Adipose tissue (tissue), 3 donors: ENCODE results near the gene PLEKHG2. TPM values are rescaled to one million over a fixed set of nuclear protein-coding genes. Genes with fewer than 3 reads are reported as not detected.
"Not testable (repeated sequence)": the region's sequence is repeated elsewhere in the genome, so short reads cannot be mapped to it uniquely, and the experiment has no call there.

Experiments
- H3K27ac ChIP-seq: one replicate; pipeline ENCODE4 v1.5.1; 2013; ENCODE audit warnings: low read depth, low read length
- whole genome bisulfite sequencing, 3 donors: extraction: QIAGEN DNeasy Blood & Tissue Kit; methylation state at CpG; one replicate each; pipeline ENCODE4 v1.1.7; 2013; 5-methylcytosine and 5-hydroxymethylcytosine counted together
- polyA plus RNA-seq, 3 donors: library from polyadenylated mRNA; stranded (reverse); fragments of 200-250 nt; gene quantifications; one replicate each; pipeline ENCODE4 v1.2.3, GENCODE V29; 2013
- donor health status: healthy with polysubstance abuse.
- donor health status: Bipolar disorder and iron deficiency.
- donor health status: healthy.

PLEKHG2 gene, protein sequence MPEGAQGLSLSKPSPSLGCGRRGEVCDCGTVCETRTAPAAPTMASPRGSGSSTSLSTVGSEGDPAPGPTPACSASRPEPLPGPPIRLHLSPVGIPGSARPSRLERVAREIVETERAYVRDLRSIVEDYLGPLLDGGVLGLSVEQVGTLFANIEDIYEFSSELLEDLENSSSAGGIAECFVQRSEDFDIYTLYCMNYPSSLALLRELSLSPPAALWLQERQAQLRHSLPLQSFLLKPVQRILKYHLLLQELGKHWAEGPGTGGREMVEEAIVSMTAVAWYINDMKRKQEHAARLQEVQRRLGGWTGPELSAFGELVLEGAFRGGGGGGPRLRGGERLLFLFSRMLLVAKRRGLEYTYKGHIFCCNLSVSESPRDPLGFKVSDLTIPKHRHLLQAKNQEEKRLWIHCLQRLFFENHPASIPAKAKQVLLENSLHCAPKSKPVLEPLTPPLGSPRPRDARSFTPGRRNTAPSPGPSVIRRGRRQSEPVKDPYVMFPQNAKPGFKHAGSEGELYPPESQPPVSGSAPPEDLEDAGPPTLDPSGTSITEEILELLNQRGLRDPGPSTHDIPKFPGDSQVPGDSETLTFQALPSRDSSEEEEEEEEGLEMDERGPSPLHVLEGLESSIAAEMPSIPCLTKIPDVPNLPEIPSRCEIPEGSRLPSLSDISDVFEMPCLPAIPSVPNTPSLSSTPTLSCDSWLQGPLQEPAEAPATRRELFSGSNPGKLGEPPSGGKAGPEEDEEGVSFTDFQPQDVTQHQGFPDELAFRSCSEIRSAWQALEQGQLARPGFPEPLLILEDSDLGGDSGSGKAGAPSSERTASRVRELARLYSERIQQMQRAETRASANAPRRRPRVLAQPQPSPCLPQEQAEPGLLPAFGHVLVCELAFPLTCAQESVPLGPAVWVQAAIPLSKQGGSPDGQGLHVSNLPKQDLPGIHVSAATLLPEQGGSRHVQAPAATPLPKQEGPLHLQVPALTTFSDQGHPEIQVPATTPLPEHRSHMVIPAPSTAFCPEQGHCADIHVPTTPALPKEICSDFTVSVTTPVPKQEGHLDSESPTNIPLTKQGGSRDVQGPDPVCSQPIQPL (N-terminal part only)
- 10 to 100 TPM in 2 of 3 donors, 1 to 10 TPM in 1; 3.0 to 38.8 (median 27.2) TPM for polyA plus RNA-seq

DNA sequence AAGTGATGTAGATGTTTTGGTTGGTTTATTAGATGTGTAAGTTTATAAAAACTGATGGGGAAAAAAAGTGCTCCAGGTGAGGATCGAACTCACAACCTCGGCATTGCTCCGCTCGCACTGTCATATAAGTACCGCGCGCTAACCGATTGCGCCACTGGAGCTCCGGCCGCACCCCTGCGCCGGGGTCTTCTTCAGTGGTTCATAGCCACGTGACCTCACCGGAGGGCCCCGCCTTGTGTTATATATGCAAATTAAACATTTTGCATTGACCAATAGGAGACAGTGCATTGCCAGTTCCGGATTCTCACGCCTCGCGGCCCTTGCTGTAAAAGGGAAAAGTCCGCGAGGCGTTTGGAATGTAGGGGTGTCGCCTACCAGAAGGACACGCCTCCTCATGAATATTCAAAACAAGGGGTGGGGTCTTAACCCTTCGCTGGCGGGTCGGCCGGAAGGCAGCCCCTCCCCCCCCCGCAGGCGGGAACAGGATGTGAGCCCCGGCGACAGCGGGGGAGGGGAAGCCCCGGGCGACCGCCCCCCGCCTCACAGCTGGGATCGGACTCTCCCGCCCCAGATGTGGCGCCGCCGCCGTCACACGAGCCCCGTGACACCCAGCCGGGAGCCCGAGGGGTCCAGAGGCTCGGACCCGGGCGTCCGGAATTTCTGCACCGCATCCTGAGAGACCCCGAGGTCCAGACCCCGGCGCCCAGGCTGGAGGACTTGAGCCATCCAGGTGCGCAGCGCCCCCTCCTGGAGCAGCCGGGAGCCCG, at the start of gene PLEKHG2:
Gene PLEKHG2, plus strand, starts transcription at position 570 of the 767 bp plus-strand sequence. CDS start 1,418 bp downstream, outside the sequence.
- peak within 1 kb of the TSS; percentile 14 for H3K27ac ChIP-seq
- WGBS, 3 donors, result 0% methylated on average over 55 to 59 of the region's 60 CpGs

DNA sequence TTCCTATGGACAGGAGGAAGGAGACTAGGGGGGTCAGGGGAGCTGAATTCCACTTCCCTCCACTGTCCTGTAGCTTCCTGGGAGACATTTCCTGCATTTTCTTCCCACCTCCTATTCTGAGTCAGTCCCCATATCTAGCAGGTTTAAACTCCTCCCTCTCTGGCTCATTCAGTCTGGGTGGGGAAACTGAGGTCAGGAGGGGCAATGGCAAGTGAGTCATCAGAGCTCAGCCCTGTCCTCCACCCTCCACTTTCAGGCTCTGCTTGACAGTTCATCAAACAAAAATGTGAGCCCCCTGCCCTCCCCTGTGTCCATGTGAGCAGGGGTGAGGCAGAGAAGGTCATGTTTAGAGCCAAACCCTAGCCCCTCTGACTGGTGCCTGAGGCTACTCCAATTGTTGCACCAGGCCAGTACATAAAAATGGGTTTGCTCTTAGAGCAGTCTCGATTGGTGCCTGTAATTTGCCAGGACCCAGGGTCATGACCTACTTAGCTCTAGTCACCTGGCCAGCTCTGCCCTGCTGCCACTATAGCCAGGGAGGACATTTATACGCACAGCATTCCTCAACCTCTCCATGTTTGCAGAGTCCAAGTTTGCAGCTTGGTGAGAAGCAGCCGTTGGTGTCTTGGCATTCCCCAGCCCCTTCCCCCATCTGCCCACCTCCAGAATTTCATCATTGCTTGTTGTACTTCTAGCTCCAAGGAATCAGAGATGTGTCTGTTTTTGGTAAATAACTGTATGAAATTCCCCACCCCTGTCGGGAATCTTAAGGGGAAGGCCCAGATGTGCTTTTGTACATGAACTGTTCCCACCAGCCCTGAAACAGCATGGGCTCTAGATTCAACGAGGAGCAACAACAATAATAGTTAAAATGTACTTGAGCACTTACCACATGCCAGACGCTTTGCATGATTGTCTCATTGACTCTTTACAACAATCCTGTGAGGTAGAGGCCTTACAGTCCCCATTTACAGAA, 49.5 kb upstream of the PLEKHG2 start:
- 57 to 66% (median 64%) methylated on average over 6 of the region's 6 CpGs for WGBS, 3 donors
- H3K27ac ChIP-seq, result no peak overlapping the region

DNA sequence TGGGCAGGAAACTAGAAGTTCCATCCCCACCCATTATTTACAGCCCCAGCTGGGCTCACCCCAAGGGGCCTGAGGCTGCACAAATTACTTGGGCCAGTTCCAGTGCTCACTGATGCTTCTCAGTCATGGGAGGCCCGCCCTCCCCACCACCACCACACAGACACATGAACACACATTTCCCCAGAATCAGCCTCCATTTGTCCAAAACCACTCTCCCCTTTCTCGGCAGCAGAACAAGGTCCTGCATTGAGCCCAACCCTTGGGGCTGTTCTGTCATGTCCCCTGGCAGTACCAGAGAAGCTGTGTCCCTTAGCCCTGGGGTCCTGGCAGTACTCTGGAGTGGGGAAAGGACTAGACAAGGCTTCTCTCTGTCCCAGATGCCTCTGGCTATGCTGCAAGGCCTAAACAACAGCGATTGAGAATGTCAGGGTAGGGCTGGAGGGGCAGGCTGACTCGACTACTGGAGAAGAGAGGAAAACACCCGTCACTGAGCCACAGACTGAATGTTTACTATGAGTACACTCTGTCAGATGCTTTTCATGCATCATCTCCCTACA, 48.5 kb upstream of the PLEKHG2 start:
- WGBS, 3 donors, result 69 to 81% (median 75%) methylated on average over 5 of the region's 5 CpGs
- no peak overlapping the region for H3K27ac ChIP-seq

DNA sequence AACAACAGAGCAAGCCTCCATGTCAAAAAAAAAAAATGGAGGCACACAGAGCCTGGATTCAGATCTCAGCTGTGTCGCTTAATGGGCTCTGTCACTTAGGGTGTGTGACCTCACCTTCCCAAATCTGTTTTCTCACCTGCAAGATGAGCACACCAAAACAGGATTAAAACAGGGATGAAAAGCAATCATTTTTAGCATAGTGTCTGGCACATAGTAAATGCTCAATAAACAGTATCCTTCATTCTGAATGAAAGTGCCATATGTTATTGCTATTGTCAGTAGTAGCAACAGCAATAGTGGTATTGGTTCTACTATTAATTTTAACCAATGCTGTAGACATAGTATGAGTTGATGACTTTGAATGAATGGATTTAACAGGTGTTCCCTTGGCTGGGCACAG, 46.9 kb upstream of the PLEKHG2 start:
- 97 to 100% (median 97%) methylated on average over 1 of the region's 1 CpG for WGBS, 3 donors
- no peak overlapping the region for H3K27ac ChIP-seq

DNA sequence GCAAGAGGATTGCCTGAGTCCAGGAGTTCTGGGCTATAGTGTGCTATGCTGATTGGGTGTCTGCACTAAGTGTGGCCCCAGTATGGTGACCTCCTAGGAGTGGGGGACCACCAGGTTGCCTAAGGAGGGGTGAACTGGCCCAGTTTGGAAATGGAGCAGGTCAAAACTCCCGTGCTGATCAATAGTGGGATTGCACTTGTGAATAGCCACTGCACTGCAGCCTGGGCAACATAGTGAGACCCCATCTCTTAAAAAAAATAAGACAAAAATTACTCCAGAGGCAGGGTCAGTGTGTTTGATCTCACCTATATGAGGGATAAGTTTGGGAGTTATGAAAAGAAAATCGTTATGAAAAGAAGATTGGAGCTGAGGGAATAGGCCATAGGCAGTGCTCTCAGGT, 43.3 kb upstream of the PLEKHG2 start:
- no peak overlapping the region for H3K27ac ChIP-seq

DNA sequence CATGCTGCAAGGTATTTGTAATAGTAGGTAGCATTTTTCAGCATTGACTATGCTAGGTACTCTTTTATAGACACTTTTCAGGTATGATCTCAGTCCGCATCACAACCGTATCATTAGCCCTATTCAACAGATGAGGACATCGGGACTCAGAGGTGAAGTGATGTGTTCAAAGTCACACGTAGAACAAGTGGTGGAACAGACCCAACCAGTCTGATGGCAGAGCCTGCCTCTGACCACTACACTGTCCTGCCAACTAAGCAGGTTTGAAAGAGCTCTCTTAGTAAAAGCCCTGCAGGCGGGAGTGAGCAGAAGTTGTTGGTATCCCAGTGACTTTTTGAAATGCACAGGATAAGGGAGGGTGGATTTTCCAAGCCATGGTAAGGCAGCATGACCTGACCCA, 41.7 kb upstream of the PLEKHG2 start:
- H3K27ac ChIP-seq, result no peak overlapping the region
- 85 to 94% (median 93%) methylated on average over 5 of the region's 5 CpGs for WGBS, 3 donors

More for the DNA sequence above, 43.3 kb upstream of the PLEKHG2 start:
- WGBS, 3 donors, result 71 to 92% (median 82%) methylated on average over 2 of the region's 2 CpGs

DNA sequence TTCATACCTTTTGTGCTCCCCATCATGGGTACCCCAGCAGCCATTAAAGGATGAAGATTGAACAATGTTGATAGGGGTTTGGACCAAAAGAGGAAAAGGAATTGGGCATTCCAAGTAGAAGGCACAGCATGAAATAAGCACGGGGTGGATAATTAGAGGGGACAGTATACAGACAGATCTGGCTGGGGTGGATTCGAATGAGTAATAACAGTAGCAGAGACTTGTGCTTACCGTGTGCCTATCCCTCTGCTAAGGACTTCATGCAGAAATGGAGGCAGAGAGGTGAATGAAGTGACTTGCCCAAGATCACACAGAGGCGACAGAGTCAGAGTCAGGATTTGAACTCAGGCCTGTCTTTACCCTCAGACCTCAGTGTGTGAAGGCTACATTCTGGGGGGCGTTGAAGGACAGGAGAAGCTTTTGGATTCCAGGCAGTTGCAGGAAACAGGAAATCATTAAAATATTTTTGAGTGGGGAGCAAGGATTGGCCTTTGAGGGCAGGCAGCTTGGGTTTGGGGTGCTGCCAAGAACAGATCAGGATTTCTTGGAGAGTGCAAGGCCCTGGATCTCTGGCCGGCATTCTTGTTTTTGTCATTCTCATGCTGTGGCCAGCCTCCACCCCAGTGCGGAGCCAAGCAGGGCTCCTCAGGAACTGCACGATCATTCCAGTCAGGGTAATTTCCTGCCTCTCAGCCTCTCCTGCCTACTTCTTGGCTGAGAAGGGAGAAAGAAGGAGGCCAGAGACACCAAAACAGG, 40.2 kb upstream of the PLEKHG2 start:
- H3K27ac ChIP-seq, result peak overlapping the region; percentile 86
- 41 to 55% (median 43%) methylated on average over 8 of the region's 8 CpGs for WGBS, 3 donors

DNA sequence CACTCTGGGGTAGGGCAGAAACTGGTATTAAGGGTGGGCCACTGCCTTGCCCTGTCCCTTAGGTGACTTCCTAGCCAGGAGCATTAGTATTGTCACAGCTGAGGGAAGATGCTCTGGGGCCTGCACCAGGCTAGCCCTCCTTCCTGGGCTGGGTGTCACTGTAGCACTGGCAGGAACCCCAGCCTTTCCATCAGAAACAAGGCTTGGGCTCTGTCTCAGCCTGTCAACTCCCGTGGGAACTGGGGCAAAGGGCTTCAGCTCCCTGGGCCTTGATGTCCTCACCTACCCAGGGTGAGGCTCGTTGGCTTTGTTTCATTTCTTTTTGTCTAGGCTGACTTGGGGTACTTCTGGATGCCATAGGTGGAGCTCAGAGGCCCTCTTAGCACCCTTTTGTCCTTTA, 39.5 kb upstream of the PLEKHG2 start:
- 41 to 62% (median 60%) methylated on average over 2 of the region's 2 CpGs for WGBS, 3 donors

DNA sequence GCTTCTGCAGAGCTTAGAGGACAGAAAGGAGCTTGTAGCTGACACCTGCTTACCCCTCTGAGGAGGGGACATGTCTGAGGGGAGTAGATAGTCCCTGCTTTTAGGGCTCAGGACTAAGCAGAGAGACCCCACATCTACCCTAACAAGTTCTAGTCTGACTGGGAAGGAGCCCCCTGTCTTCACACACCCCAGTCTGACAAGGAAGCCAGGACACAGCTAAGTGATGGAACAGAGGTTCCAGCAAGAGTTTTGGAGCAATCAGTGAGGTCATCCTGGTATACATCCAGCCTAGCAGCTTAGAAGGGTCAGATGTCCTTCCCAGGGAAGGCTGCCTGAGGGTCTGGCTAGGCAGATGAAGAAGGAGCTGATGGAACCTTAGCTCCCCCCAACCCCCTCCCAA, 36.5 kb upstream of the PLEKHG2 start:
- no peak overlapping the region for H3K27ac ChIP-seq

More for the DNA sequence above, 39.5 kb upstream of the PLEKHG2 start:
- peak overlapping the region; percentile 86 for H3K27ac ChIP-seq

DNA sequence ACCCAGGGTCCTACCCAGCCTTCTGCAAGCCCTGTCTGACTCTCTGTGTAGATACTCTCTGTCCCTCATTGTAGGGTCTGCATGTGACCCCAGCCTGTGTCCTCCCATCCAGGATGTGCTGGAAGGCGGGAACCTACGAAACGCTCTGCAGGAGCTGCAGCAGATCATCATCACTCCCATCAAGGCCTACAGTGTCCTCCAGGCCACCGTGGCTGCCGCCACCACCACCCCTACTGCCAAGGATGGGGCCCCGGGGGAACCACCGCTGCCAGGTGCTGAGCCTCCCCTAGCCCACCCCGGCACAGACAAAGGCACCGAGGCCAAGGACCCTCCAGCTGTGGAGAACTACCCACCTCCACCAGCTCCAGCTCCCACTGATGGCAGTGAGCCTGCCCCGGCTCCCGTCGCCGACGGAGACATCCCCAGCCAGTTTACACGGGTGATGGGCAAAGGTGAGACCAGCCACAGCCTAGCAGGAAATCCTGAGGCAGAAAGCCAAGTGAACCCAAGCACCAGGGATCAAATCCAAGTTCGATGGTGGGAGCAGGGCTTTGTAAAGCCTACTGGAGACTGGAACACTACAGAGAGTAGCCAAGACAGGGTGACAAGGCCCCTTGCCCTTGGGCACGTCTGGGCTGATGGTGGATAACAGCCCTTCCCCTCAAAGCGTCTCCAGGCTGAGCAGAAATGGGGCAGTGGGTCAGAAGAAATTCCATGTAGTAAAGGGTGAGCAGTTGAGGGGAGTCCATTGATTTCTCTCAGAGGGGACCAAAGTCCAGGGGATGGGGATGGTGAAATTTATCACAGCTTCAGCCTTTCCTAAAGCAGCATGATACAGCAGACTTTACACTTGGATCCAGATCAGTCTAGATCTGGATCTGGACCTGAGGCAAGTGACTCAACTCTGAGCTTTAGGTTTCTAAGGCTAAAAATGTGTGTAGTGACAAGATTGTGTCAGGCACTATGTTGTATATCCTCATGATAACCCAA, 34.8 kb upstream of the PLEKHG2 start:
- 72 to 93% (median 78%) methylated on average over 18 of the region's 18 CpGs for WGBS, 3 donors
- no peak overlapping the region for H3K27ac ChIP-seq

DNA sequence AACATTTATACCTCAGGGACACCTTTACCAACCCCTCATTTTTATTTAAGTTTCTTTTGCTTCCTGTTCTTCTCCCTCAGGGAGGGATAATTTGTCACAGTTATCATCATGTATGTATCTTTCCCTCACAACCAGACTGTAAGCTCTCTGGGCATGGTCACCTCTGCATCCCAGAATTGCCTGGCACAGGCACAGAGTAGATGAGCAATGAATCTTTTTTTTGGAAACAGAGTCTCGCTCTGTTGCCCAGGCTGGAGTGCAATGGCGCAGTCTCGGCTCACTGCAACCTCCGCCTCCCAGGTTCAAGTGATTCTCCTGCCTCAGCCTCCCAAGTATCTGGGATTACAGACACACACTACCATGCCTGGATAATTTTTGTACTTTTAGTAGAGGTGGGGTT, 33.1 kb upstream of the PLEKHG2 start:
- not testable (repeated sequence) for H3K27ac ChIP-seq
- 95 to 100% (median 97%) methylated on average over 4 of the region's 4 CpGs for WGBS, 3 donors

DNA sequence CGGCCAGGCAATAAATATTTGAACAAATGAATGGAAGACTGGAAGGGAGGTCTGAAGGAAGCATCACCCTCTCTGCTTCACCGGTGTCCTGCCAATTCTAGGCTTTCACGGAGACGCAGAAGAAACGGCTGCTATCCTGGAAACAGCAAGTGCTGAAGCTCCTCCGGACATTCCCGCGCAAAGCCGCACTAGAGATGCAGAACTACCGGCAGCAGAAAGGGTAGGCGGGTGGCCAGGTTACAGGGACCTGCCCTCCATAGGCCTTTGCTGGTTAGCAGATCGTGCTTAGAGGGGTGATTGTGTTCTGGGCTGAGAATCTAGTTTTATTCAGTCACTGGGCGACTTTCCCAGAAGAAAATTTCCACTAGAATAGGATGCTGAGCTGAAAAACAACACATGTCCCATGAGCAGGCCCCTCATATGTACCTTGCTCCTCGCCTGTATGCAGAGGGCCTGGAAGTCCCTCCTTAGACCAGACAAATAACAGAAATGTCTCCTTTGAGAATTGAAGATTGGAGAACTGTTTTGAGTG, 32.5 kb upstream of the PLEKHG2 start:
- H3K27ac ChIP-seq, result no peak overlapping the region
- WGBS, 3 donors, result 82 to 93% (median 85%) methylated on average over 14 of the region's 14 CpGs

DNA sequence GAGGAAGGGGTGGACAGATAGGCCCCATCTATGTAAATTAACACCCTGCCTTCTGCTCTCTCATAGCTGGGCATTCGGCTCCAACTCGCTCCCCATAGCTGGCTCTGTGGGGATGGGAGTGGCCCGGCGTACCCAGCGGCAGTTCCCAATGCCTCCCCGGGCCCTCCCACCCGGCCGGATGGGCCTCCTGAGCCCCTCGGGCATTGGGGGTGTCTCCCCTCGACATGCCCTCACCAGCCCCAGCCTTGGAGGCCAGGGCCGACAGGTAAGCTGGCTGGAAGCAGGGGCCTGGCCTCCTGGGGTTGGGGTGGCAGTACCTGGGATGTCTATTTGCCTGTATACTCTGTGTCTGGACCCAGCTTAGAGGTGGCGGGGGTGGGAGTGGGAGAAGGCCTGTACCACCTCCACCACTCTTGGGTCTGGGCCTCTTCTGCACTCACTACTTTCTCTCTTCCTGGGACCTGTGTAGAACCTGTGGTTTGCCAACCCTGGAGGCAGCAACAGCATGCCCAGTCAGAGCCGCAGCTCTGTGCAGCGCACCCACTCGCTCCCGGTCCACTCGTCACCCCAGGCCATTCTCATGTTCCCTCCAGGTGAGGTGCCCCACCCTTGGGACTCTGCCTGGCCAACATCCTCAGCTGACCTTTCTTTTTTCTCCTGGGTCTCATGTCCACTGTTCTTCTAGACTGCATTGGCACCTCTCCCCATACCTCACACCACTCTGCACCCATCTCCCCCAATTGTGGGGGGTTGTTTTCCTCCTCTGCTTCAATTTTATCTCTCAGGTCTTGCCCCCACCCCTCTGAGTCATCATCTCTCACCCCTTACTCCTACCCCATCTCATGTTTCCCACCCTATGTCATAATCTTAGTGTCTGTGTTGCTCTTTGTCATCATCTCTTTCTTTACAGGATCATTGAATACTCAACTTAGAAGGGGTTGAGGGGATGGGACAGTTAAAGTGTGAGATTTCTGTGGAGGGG, 31.7 kb upstream of the PLEKHG2 start:
- no peak overlapping the region for H3K27ac ChIP-seq
- 91 to 94% (median 93%) methylated on average over 16 to 17 of the region's 17 CpGs for WGBS, 3 donors
